ENCODE measurements around the gene PPFIA4.
A peak's percentile ranks its signal among the peaks of the same experiment; 100 is the strongest.

PPFIA4 gene

GRCh38 chr1:203041351-203041932 lies 15.2 kb downstream of the PPFIA4 start:
- DNase-seq = no peak

GRCh38 chr1:203043830-203044545 lies 17.7 kb downstream of the PPFIA4 start:
- DNase-seq = no peak

GRCh38 chr1:203044546-203045250 lies 18.4 kb downstream of the PPFIA4 start:
- no peak for DNase-seq

GRCh38 chr1:203045336-203045735 lies 19.0 kb downstream of the PPFIA4 start:
- no peak for DNase-seq

- DNase-seq = no peak
Measured at GRCh38 chr1:203045821-203046594, 19.7 kb downstream of the PPFIA4 start.

- DNase-seq = no peak
Measured at GRCh38 chr1:203046984-203047630, 20.8 kb downstream of the PPFIA4 start.

- DNase-seq = no peak
Measured at GRCh38 chr1:203048086-203048485, 21.8 kb downstream of the PPFIA4 start.

GRCh38 chr1:203048555-203049051 lies 22.3 kb downstream of the PPFIA4 start:
- peak; percentile 6 for DNase-seq

GRCh38 chr1:203049077-203049476 lies 22.8 kb downstream of the PPFIA4 start:
- no peak for DNase-seq

- no peak for DNase-seq
Measured at GRCh38 chr1:203049576-203050180, 23.4 kb downstream of the PPFIA4 start.

GRCh38 chr1:203050826-203051225 lies 24.5 kb downstream of the PPFIA4 start:
- no peak for DNase-seq

GRCh38 chr1:203051841-203052324 lies 25.6 kb downstream of the PPFIA4 start:
- peak; percentile 72 for DNase-seq

GRCh38 chr1:203052601-203053000 lies 26.3 kb downstream of the PPFIA4 start:
- DNase-seq = no peak

- DNase-seq = no peak
Measured at GRCh38 chr1:203054184-203054583, 27.9 kb downstream of the PPFIA4 start.

GRCh38 chr1:203054642-203055041 lies 28.4 kb downstream of the PPFIA4 start:
- no peak for DNase-seq

- DNase-seq = no peak
Measured at GRCh38 chr1:203055161-203055799, 29.0 kb downstream of the PPFIA4 start.

- no peak for DNase-seq
Measured at GRCh38 chr1:203056012-203056411, 29.7 kb downstream of the PPFIA4 start.

- no peak for DNase-seq
Measured at GRCh38 chr1:203056516-203056915, 30.2 kb downstream of the PPFIA4 start.

- DNase-seq = no peak
Measured at GRCh38 chr1:203057911-203058675, 31.8 kb downstream of the PPFIA4 start.

GRCh38 chr1:203058676-203058935 lies 32.3 kb downstream of the PPFIA4 start:
- no peak for DNase-seq

GRCh38 chr1:203059485-203059884 lies 33.2 kb downstream of the PPFIA4 start:
- DNase-seq = no peak

Measured in DMS79 treated with DMSO at 0.1 percent for 48 hours (cell line).